Bronchial smooth muscle cell (primary cell): Measurements from ENCODE around the gene TOP2B. TPM values are rescaled to one million over a fixed set of nuclear protein-coding genes. Genes with fewer than 3 reads are reported as not detected.

Experiments
- total RNA-seq: library from RNA; depleted of rRNA; stranded (reverse); fragments of >200 nt; gene quantifications from 2 replicates; pipeline ENCODE4 v1.2.1, GENCODE V29; 2014

TOP2B gene
- total RNA-seq, result 46.7 and 82.0 TPM in 2 replicates

GRCh38 chr3:25664812-25665314, at the start of gene TOP2B:
TOP2B (minus strand) TSS chr3:25664907; CDS start chr3:25664297, 610 bp downstream.

Other genes with a start within 250 kb of the TOP2B start
- gene RARB, start 236.6 kb downstream of the TOP2B start, total RNA-seq, result 3.1 and 11.7 TPM in 2 replicates
- gene NGLY1, start 118.5 kb upstream of the TOP2B start, total RNA-seq, result 13.7 and 20.0 TPM in 2 replicates
- gene OXSM, start 125.2 kb upstream of the TOP2B start, total RNA-seq, result 8.8 and 9.0 TPM in 2 replicates